Testis (tissue), 3 donors: ENCODE results near the gene EFR3B. TPM values are rescaled to one million over a fixed set of nuclear protein-coding genes. Genes with fewer than 3 reads are reported as not detected.
"Not testable (repeated sequence)": the region's sequence is repeated elsewhere in the genome, so short reads cannot be mapped to it uniquely, and the experiment has no call there.

Experiments used
- DNase-seq: peaks from one replicate; pipeline ENCODE4 v3.0.0-alpha.2; 2019
- H3K27ac ChIP-seq, 2 donors: fragments of 200-600 bp; sonication (generic); one replicate each; pipeline ENCODE4 v1.5.1; 2019
- H3K27me3 ChIP-seq: fragments of 200-600 bp; sonication (generic); one replicate; pipeline ENCODE4 v1.5.1; 2019
- H3K36me3 ChIP-seq: fragments of 200-600 bp; sonication (generic); one replicate; pipeline ENCODE4 v1.5.1; 2017; ENCODE audit warnings: low read depth; ENCODE audit errors: missing control alignments
- H3K4me1 ChIP-seq: fragments of 200-600 bp; sonication (generic); one replicate; pipeline ENCODE4 v1.5.1; 2019
- H3K4me3 ChIP-seq, 2 donors: fragments of 200-600 bp; sonication (generic); one replicate each; pipeline ENCODE4 v1.5.1; 2017 to 2019
- H3K9me3 ChIP-seq: fragments of 200-600 bp; sonication (generic); one replicate; pipeline ENCODE4 v1.5.1; 2017
- POLR2A ChIP-seq: fragments of 450-650 bp; IDR thresholded peaks from one replicate; pipeline ENCODE4 v1.6.1; 2017; ENCODE audit warnings: antibody characterized with exemption, mild to moderate bottlenecking, moderate library complexity
- WGBS, 2 donors: methylation state at CpG; one replicate each; pipeline ENCODE4 v1.1.5; 2018; 5-methylcytosine and 5-hydroxymethylcytosine counted together
- intact Hi-C: fragments of 100-400 bp; cut with DNase I; formaldehyde crosslinking; loops from one replicate; pipeline ENCODE4 v1.15.1; 2023; ENCODE audit warnings: low total_unique reads
- polyA plus RNA-seq: library from polyadenylated mRNA; stranded (reverse); fragments of 350-450 nt; fragmentation: Illumina TruSeq; extraction: RNeasy Lipid Tissue Mini Kit (QIAGEN cat#74804); gene quantifications from one replicate; pipeline ENCODE4 v1.2.3, GENCODE V29; 2014; ENCODE audit warnings: low read depth, low replicate concordance; ENCODE audit not compliant: insufficient read depth
- total RNA-seq, 2 donors: library from RNA; depleted of rRNA; stranded (reverse); fragments of >200 nt; gene quantifications; one replicate each; pipeline ENCODE4 v1.2.3, GENCODE V29; 2016
- TF ChIP-seq, protein P1 (sequence below), 3 experiments: fragments of 450-650 bp in 2 of 3; fragments of 200-600 bp in 1 of 3; sonication (generic) in 1 of 3; IDR thresholded peaks; one replicate each; pipeline ENCODE4 v1.5.1; 2016 to 2019; ENCODE audit warnings: antibody characterized with exemption in 3 of 3, mild to moderate bottlenecking in 2 of 3, moderate library complexity in 1 of 3

The EFR3B gene
- total and polyA plus RNA-seq, 3 donors from 2014 or later, result 3.0 to 3.7 (median 3.6) TPM

- intact Hi-C loops, result loop anchor here (5.0 to 10.0 kb wide), 2 partner anchors 79 to 141 kb away; partner anchors contain the start of gene EFR3B
- TF ChIP-seq, protein P1, sequence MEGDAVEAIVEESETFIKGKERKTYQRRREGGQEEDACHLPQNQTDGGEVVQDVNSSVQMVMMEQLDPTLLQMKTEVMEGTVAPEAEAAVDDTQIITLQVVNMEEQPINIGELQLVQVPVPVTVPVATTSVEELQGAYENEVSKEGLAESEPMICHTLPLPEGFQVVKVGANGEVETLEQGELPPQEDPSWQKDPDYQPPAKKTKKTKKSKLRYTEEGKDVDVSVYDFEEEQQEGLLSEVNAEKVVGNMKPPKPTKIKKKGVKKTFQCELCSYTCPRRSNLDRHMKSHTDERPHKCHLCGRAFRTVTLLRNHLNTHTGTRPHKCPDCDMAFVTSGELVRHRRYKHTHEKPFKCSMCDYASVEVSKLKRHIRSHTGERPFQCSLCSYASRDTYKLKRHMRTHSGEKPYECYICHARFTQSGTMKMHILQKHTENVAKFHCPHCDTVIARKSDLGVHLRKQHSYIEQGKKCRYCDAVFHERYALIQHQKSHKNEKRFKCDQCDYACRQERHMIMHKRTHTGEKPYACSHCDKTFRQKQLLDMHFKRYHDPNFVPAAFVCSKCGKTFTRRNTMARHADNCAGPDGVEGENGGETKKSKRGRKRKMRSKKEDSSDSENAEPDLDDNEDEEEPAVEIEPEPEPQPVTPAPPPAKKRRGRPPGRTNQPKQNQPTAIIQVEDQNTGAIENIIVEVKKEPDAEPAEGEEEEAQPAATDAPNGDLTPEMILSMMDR (IDR thresholded peaks at IDR 0.05), result no peak
- no peak for TF ChIP-seq POLR2A
- no peak for DNase-seq
- Histone ChIP-seq H3K4me3 (no peak overlapping the region), H3K4me1 (no peaks in the 10 kb centered on the region), H3K9me3 (no peaks in the 10 kb centered on the region), H3K36me3 (no peaks in the 10 kb centered on the region), H3K27ac (no peak overlapping the region), H3K27me3 (no peaks in the 10 kb centered on the region)
- 66 to 88% methylated on average over 2 to 5 of the region's 5 CpGs for WGBS, 2 donors
Measured at GRCh38 chr2:25123682-25124081, 81.8 kb downstream of the EFR3B start.

DNA sequence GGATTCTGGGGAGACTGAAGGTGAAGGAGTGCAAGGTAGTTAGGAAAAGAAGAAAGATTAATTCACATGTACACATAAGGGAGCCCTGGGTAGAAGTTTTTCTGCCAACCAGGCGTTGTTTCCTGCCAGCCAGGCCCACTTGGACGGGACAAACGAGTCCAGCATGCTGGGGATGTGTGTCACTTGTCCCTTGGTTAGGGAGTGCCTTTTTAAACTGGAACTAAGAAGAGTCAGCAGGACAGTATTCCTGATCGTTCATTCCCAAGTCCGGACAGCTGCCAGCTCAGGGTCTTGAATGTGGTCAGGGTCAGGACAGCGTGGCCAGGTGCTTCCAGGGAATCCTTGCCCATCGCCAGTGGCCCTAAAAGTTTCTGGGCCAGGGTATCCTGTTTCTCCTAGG lies 83.3 kb downstream of the EFR3B start:
- no peaks in the 10 kb centered on the region for H3K9me3 ChIP-seq
- no peak for TF ChIP-seq POLR2A
- TF ChIP-seq, protein P1 (IDR thresholded peaks at IDR 0.05), result no peak
- H3K36me3 ChIP-seq, result no peaks in the 10 kb centered on the region
- H3K4me1 ChIP-seq, result no peaks in the 10 kb centered on the region
- DNase-seq, result no peak
- H3K27me3 ChIP-seq, result no peaks in the 10 kb centered on the region
- intact Hi-C loops, result loop anchor here (10.0 kb wide), 1 partner anchor 80 kb away; the partner anchor contains the start of gene EFR3B
- WGBS, 2 donors, result 90 to 94% methylated on average over 7 of the region's 7 CpGs
- no peak overlapping the region for H3K4me3 ChIP-seq
- H3K27ac ChIP-seq, result no peak overlapping the region

GRCh38 chr2:25125976-25126375 lies 84.1 kb downstream of the EFR3B start:
- H3K4me1 ChIP-seq, result no peaks in the 10 kb centered on the region
- no peaks in the 10 kb centered on the region for H3K36me3 ChIP-seq
- 83 to 89% methylated on average over 4 of the region's 4 CpGs for whole genome bisulfite sequencing, 2 donors
- TF ChIP-seq, protein P1 (IDR thresholded peaks at IDR 0.05), result no peak
- no peak for TF ChIP-seq POLR2A
- no peak overlapping the region for H3K27ac ChIP-seq
- no peak overlapping the region for H3K4me3 ChIP-seq
- DNase-seq, result no peak
- H3K9me3 ChIP-seq, result no peaks in the 10 kb centered on the region
- intact Hi-C loops, result loop anchor here (10.0 kb wide), 1 partner anchor 81 kb away; the partner anchor contains the start of gene EFR3B
- H3K27me3 ChIP-seq, result no peaks in the 10 kb centered on the region

GRCh38 chr2:25127071-25127470 lies 85.2 kb downstream of the EFR3B start:
- not testable (repeated sequence) for H3K27me3 ChIP-seq, H3K9me3 ChIP-seq, H3K27ac ChIP-seq, H3K4me1 ChIP-seq, H3K4me3 ChIP-seq, H3K36me3 ChIP-seq, DNase-seq
- 88% methylated on average over 3 of the region's 3 CpGs for WGBS, 2 donors
- intact Hi-C loops, result loop anchor here (10.0 kb wide), 1 partner anchor 82 kb away; the partner anchor contains the start of gene EFR3B

DNA sequence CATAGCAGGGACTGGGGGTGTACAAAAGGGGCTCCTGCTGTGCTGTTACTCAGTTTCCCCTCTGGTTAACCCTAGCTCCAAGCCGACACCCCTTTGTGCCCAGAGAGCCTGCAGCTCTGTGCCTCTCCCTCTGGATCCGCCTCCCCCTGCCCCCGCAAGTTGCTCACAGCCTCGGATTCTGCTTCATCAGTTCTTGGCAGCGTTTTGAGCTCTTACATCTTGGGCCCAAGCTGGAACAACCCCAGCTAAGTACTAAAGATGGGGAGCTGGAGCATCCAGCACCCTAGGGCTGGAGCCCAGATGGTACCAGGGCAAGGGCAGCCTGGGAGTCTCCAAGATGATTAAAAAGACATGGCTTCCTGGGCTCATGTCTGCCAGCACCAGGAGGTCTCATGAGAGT lies 85.8 kb downstream of the EFR3B start:
- TF ChIP-seq, protein P1 (IDR thresholded peaks at IDR 0.05), result no peak
- no peak for TF ChIP-seq POLR2A
- Histone ChIP-seq H3K27me3 (no peaks in the 10 kb centered on the region), H3K36me3 (no peaks in the 10 kb centered on the region), H3K27ac (no peak overlapping the region), H3K4me3 (no peak overlapping the region), H3K9me3 (no peaks in the 10 kb centered on the region), H3K4me1 (no peaks in the 10 kb centered on the region)
- no peak for DNase-seq
- intact Hi-C loops, result loop anchor here (10.0 kb wide), 1 partner anchor 83 kb away; the partner anchor contains the start of gene EFR3B
- 57 to 74% methylated on average over 5 of the region's 5 CpGs for WGBS, 2 donors
